GM21737 (cell line): ENCODE results near the gene MASP1.

ENCODE experiments used
- ATAC-seq: cut with Tn5 transposase; IDR thresholded peaks from one replicate; pipeline ENCODE4 v1.9.1; 2021; ENCODE audit warnings: mild to moderate bottlenecking, moderate library complexity; ENCODE audit not compliant: unreplicated experiment

Gene MASP1

GRCh38 chr3:187196573-187197334, 94.8 kb downstream of the MASP1 start:
- no peak for ATAC-seq

GRCh38 chr3:187193181-187193580, 98.4 kb downstream of the MASP1 start:
- no peak for ATAC-seq

- ATAC-seq = no peak
These were observed 100.3 kb downstream of the MASP1 start for GRCh38 chr3:187191271-187191670.

GRCh38 chr3:187188931-187189330, 102.6 kb downstream of the MASP1 start:
- ATAC-seq = no peak

- no peak for ATAC-seq
These were observed 104.6 kb downstream of the MASP1 start for GRCh38 chr3:187186801-187187421.

GRCh38 chr3:187186375-187186774, 105.2 kb downstream of the MASP1 start:
- no peak for ATAC-seq

GRCh38 chr3:187185759-187186158, 105.8 kb downstream of the MASP1 start:
- ATAC-seq = no peak
